Activated B cell treated with CpG ODN at 0.5 μM for 24 hours (primary cell): ENCODE measurements around the gene TCOF1. TPM values are rescaled to one million over a fixed set of nuclear protein-coding genes. Genes with fewer than 3 reads are reported as not detected.

ENCODE experiments used
- ATAC-seq: fragments of 200-7000 bp; cut with Tn5 transposase; one replicate; pipeline ENCODE4 v1.10.0; 2021; ENCODE audit warnings: low read depth, mild to moderate bottlenecking, moderate library complexity
- CTCF ChIA-PET: fragments of 350-600 bp; sonication (Branson Sonifier 250); formaldehyde crosslinking; loops from one replicate; lab custom pipeline; 2021; ENCODE audit warnings: antibody characterized with exemption; lab: Charles Lee
- POLR2A ChIA-PET: fragments of 350-600 bp; sonication (Branson Sonifier 250); formaldehyde crosslinking; loops from one replicate; lab custom pipeline; 2021; ENCODE audit warnings: antibody characterized with exemption; lab: Charles Lee
- DNase-seq: peaks from one replicate; pipeline ENCODE4 v3.0.0; 2022
- H3K27ac Mint-ChIP-seq: one replicate; pipeline ENCODE4 v1.8.0; 2020; ENCODE audit warnings: mixed read lengths
- H3K27me3 Mint-ChIP-seq: one replicate; pipeline ENCODE4 v1.8.0; 2021; ENCODE audit warnings: mixed read lengths
- H3K36me3 Mint-ChIP-seq: one replicate; pipeline ENCODE4 v1.8.0; 2021; ENCODE audit warnings: low read depth, mixed read lengths
- H3K4me1 Mint-ChIP-seq: one replicate; pipeline ENCODE4 v1.8.0; 2021; ENCODE audit warnings: mixed read lengths
- H3K4me3 Mint-ChIP-seq: one replicate; pipeline ENCODE4 v1.8.0; 2020; ENCODE audit warnings: mild to moderate bottlenecking, mixed read lengths
- H3K9me3 Mint-ChIP-seq: one replicate; pipeline ENCODE4 v1.8.0; 2020; ENCODE audit warnings: mixed read lengths
- intact Hi-C: fragments of 100-400 bp; cut with micrococcal nuclease; formaldehyde crosslinking; loops from one replicate; pipeline ENCODE4 v1.15.1; 2024
- total RNA-seq: library from RNA; stranded (reverse); gene quantifications from 2 replicates; pipeline ENCODE4 v1.2.3, GENCODE V29; 2022
- TF ChIP-seq, protein P1 (sequence below): fragments of 200-600 bp; IDR thresholded peaks from one replicate; pipeline ENCODE4 v1.8.0; 2022; ENCODE audit warnings: antibody characterized with exemption, mild to moderate bottlenecking

Gene TCOF1
- total RNA-seq, 1 donor from 2014 or later: 76.1 TPM

- H3K4me3 Mint-ChIP-seq: no peak overlapping the region
- ChIA-PET CTCF (interaction anchor here (1.5 kb wide), 3 partner anchors 13 to 77 kb away, joined by 3 to 4 read pairs (median 4); no protein-coding TSS in a partner anchor), POLR2A (interaction anchor here (1.6 kb wide), 1 partner anchor 49 kb away, joined by 5 read pairs; no protein-coding TSS in a partner anchor)
- H3K4me1 Mint-ChIP-seq: peaks cover 11% of the 10 kb centered on the region
- H3K27me3 Mint-ChIP-seq: no peaks in the 10 kb centered on the region
- intact Hi-C loops: loop anchor here (1.0 to 10.0 kb wide), 3 partner anchors 188 to 515 kb away; no protein-coding TSS in a partner anchor
- no peaks in the 10 kb centered on the region for H3K36me3 Mint-ChIP-seq
- no peaks in the 10 kb centered on the region for H3K9me3 Mint-ChIP-seq
- H3K27ac Mint-ChIP-seq: peak overlapping the region; percentile 43
- DNase-seq (no peak), ATAC-seq (no peak)
- TF ChIP-seq, protein P1, sequence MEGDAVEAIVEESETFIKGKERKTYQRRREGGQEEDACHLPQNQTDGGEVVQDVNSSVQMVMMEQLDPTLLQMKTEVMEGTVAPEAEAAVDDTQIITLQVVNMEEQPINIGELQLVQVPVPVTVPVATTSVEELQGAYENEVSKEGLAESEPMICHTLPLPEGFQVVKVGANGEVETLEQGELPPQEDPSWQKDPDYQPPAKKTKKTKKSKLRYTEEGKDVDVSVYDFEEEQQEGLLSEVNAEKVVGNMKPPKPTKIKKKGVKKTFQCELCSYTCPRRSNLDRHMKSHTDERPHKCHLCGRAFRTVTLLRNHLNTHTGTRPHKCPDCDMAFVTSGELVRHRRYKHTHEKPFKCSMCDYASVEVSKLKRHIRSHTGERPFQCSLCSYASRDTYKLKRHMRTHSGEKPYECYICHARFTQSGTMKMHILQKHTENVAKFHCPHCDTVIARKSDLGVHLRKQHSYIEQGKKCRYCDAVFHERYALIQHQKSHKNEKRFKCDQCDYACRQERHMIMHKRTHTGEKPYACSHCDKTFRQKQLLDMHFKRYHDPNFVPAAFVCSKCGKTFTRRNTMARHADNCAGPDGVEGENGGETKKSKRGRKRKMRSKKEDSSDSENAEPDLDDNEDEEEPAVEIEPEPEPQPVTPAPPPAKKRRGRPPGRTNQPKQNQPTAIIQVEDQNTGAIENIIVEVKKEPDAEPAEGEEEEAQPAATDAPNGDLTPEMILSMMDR: no peak
These were observed 7.7 kb upstream of the TCOF1 start for GRCh38 chr5:150349681-150350275.

GRCh38 chr5:150350524-150351344 lies 6.8 kb upstream of the TCOF1 start:
- POLR2A ChIA-PET: interaction anchor here (0.7 kb wide), 1 partner anchor 49 kb away, joined by 3 read pairs; no protein-coding TSS in a partner anchor
- H3K36me3 Mint-ChIP-seq: no peaks in the 10 kb centered on the region
- CTCF ChIA-PET: interaction anchor here (0.6 to 1.5 kb wide), 3 partner anchors 15 to 814 kb away, joined by 3 to 4 read pairs (median 3); no protein-coding TSS in a partner anchor
- TF ChIP-seq, protein P1: no peak
- ATAC-seq (peak; percentile 84), DNase-seq (no peak)
- no peak overlapping the region for H3K4me3 Mint-ChIP-seq
- intact Hi-C loops: loop anchor here (1.0 to 10.0 kb wide), 3 partner anchors 189 to 516 kb away; no protein-coding TSS in a partner anchor
- peaks cover 11% of the 10 kb centered on the region for H3K4me1 Mint-ChIP-seq
- H3K9me3 Mint-ChIP-seq: no peaks in the 10 kb centered on the region
- peak overlapping the region; percentile 64 for H3K27ac Mint-ChIP-seq
- H3K27me3 Mint-ChIP-seq: no peaks in the 10 kb centered on the region

- ATAC-seq (no peak), DNase-seq (no peak)
- ChIA-PET CTCF (interaction anchor here (0.7 kb wide), 1 partner anchor 9 kb away, joined by 3 read pairs; no protein-coding TSS in a partner anchor), POLR2A (no interaction called here)
- no peaks in the 10 kb centered on the region for H3K9me3 Mint-ChIP-seq
- peaks cover 17% of the 10 kb centered on the region for H3K4me1 Mint-ChIP-seq
- TF ChIP-seq, protein P1: no peak
- intact Hi-C loops: loop anchor here (10.0 kb wide), 1 partner anchor 518 kb away; no protein-coding TSS in a partner anchor
- no peaks in the 10 kb centered on the region for H3K27me3 Mint-ChIP-seq
- H3K4me3 Mint-ChIP-seq: no peak overlapping the region
- no peaks in the 10 kb centered on the region for H3K36me3 Mint-ChIP-seq
- no peak overlapping the region for H3K27ac Mint-ChIP-seq
These were observed 5.1 kb upstream of the TCOF1 start for GRCh38 chr5:150352244-150353031.

DNA sequence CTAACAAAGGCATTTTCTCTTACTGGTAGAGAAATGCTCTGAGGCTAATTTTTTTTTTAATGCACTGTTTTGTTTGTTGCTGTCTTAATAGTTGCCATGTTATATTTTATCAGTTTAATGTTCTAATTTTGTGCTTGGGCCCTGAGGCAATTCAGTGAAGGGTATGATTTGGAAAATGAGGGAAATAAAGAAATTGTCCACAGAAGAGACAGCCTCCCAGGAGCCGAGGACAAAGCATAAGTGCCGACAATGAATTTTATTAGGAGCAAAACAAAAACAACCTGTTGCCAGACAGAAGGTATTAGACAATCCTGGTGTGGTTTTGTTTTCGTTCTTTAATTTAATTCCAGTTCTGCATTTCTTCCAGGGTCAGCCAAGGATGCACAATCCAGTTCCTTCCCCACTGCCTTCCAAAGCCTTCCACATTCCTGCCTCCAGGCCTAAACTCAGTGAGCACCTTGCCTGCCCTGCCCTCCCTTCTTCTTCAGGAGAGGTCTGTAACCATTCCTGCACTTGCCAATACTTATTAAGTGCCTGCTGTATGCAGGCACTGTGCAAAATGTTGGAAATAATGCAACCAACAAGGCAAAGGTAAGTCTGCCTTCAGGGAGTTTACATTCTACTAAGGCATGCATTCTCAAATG lies 4.3 kb upstream of the TCOF1 start:
- DNase-seq: no peak
- Mint-ChIP-seq H3K4me3 (no peak overlapping the region), H3K9me3 (no peaks in the 10 kb centered on the region), H3K27me3 (no peaks in the 10 kb centered on the region), H3K36me3 (peaks cover 3% of the 10 kb centered on the region), H3K4me1 (peaks cover 20% of the 10 kb centered on the region), H3K27ac (no peak overlapping the region)
- TF ChIP-seq, protein P1: no peak
- ChIA-PET CTCF (no interaction called here), POLR2A (no interaction called here)
- intact Hi-C loops: loop anchor here (10.0 kb wide), 1 partner anchor 518 kb away; no protein-coding TSS in a partner anchor
- ATAC-seq: no peak
